Erythroblast (primary cell): ENCODE data around the gene ELF5.

Source experiments
- GATA1 ChIP-seq: IDR thresholded peaks from 2 replicates; pipeline ENCODE4 v1.6.1; 2011; ENCODE audit warnings: low read depth, mild to moderate bottlenecking, control low read depth, low read length, moderate library complexity
- POLR2A ChIP-seq: IDR thresholded peaks from 2 replicates; pipeline ENCODE4 v1.6.1; 2011; ENCODE audit warnings: mild to moderate bottlenecking, low read length

DNA sequence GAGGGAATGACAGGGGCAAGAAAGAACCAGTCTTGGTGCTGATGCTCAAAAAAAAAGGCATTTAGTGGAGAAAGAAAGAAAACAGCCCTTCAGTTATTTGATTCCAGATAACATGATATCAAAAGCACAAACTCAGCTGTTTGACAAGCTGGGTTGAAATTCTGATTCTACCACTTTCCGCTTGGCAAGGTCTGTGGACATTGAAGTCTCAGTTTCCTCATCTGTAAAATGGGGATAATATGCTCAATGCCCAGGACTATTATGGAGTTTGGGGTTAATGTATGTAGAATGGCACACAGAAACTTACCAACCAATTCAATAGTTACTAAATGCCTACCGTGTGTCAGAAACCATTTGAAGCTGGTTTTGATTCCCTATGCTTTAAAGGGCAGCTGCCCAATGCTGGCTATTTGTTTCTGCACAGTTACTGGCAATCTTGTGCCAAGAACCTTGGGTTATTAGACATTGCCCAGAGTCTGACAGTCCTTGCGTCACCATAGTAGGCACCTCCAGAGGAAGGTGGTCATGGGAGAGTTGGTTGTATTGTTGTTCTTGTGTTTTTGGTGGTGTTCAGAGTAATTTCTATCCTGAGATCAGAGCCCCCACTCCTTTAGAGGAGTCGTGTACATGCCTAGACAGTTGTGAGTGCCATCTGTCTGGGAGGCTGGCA is 19.5 kb downstream of the ELF5 start:
- TF ChIP-seq POLR2A (no peak), GATA1 (no peak)
